Activated T-cell treated with anti-CD3 and anti-CD28 coated beads for 24 hours (primary cell): ENCODE results near the gene BRAT1.
"Not testable (repeated sequence)": the region's sequence is repeated elsewhere in the genome, so short reads cannot be mapped to it uniquely, and the experiment has no call there.

Source experiments
- DNase-seq: peaks from one replicate; pipeline ENCODE4 v3.0.0-alpha.2; 2020; ENCODE audit warnings: low read depth

The BRAT1 gene

DNA sequence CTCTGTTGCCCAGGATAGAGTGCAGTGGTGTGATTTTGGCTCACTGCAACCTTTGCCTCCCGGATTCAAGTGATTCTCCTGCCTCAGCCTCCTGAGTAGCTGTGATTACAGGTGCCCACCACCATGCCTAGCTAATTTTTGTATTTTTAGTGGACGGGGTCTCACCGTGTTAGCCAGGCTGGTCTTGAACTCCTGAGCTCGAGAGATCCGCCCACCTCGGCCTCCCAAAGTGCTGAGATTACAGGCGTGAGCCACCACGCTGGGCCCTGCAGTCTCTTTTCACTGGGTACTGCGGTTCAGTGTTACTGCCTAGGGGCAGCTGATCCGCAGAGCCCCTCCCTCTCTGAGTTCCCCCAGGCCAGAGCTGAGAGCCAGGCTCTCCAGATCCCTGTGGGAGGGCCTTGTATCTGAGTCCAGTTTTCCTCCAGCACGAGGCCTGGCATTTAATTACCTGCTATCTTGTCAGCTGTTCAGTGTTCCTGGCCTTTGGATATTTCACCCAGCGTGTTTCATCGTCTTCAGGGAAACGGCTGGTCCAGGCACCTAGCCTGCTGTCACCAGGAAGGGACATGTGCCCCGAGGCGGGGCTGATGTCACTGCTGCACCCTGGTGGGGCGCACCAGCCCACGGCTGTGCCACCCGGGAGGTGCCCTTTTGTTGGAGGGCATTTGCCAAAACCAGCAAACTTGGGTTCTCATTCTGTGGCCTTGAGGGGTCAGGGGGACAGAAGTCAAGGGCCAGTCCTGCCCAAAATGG is 19.3 kb downstream of the BRAT1 start:
- not testable (repeated sequence) for DNase-seq

DNA sequence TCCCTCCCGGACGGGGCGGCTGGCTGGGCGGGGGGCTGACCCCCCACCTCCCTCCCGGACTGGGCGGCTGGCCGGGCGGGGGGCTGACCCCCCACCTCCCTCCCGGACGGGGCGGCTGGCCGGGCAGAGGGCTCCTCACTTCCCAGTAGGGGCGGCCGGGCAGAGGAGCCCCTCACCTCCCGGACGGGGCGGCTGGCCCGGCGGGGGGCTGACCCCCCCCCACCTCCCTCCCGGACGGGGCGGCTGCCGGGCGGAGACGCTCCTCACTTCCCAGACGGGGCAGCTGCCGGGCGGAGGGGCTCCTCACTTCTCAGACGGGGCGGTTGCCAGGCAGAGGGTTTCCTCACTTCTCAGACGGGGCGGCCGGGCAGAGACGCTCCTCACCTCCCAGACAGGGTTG is 21.1 kb downstream of the BRAT1 start:
- DNase-seq: not testable (repeated sequence)

DNA sequence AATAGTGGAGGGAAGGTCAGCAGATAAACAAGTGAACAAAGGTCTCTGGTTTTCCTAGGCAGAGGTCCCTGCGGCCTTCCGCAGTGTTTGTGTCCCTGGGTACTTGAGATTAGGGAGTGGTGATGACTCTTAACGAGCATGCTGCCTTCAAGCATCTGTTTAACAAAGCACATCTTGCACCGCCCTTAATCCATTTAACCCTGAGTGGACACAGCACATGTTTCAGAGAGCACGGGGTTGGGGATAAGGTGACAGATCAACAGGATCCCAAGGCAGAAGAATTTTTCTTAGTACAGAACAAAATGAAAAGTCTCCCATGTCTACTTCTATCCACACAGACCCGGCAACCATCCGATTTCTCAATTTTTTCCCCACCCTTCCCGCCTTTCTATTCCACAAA is 21.8 kb downstream of the BRAT1 start:
- not testable (repeated sequence) for DNase-seq

DNA sequence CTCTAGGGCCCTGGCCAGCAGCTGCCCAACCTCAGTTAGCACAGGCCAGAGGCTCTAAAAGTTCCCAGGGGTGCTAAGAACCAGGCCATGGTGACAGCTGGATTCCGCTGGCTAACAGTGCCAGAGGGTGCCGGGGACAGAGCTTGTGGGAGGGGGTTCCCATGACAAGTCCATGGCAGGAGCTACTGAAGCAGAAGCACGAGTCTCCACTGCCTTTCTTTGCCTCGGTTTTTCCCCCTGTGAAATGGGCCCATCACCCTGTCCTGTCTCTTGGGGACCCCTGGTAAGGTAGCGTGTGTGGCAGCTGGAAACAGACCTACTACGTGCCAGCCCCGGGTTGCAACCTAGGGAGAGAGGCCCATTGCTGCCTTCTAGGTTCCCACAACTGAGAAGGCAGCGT is 22.5 kb downstream of the BRAT1 start:
- DNase-seq: not testable (repeated sequence)

DNA sequence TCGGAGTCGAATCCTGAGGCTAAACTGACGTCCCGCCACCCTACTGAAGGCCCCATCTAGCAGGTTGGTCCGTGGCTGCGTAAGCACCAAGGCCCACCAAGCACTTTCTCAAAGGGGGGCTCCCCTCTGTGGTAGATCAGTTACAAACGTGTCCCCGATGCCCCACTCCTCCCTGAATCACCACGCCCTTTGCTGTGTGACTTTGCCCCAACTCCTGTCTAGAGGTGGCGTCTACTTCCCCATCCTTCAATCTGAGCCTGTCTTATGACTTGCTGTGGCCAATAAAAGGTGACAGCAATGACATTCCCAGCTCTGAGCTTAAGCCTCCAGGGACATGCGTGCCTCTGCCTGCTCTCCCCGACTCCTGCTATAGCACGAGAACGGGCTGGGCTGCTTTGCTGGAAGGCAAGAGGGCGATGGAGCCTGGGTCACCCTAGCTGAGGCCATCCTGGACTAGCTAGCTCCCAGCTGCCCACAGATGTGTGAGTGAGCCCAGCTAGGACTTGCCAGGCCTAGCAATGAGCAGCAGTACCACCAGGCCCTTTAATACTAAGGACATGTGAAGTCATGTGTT is 23.0 kb downstream of the BRAT1 start:
- DNase-seq: not testable (repeated sequence)

DNA sequence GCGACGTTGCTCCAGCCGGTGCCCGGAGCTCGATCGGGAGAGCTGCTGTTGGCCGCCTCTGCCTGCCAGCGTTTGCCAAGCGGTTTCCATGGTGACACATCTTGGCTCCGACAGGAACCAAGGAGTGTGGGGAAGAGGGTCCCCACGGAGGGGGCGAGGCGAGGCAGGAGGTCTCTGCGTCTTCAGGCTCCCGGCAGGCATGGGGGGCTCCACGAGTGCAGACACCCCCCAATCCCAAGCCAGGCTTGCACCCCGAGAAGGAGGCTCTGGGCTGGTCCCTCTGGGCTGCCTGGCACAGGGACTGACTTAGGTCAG is 23.6 kb downstream of the BRAT1 start:
- DNase-seq: not testable (repeated sequence)

DNA sequence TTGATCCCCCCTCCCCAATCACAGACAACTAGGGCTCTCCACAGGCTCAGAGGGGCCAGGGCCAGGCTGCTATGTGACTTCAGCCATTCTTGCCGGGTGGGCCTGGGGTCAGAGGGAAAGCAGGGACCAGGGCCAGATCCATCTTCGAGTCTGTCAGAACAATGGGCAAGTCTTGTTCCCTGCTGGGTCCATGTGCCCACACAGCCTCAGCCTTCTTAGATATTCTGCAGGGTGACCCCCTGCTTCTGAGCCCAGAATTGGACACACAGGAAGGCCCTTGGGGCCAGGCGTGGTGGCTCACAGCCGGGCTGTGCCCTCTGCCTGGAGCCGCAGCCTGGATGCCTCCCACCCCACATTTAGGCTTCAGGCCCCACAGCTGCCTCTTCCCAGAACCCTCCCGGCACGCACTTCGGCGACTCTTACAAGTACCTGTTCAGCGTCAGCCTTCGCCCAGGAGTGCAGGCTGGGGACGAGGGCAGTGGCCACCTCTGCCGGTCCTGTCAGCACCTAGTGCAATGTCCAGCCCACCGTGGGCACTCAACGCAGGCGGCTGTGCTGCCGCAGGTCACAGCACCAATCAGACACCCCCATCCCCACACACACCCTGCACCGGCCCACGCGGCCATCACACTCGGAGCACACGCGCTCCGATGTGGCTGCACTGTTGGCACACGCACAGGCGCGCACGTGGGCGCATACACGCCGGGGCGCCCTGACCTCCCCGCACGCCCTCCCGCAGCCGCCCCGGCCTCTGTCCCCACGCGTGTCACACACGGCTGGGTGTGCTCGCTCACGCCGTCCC is 24.1 kb downstream of the BRAT1 start:
- DNase-seq: not testable (repeated sequence)

DNA sequence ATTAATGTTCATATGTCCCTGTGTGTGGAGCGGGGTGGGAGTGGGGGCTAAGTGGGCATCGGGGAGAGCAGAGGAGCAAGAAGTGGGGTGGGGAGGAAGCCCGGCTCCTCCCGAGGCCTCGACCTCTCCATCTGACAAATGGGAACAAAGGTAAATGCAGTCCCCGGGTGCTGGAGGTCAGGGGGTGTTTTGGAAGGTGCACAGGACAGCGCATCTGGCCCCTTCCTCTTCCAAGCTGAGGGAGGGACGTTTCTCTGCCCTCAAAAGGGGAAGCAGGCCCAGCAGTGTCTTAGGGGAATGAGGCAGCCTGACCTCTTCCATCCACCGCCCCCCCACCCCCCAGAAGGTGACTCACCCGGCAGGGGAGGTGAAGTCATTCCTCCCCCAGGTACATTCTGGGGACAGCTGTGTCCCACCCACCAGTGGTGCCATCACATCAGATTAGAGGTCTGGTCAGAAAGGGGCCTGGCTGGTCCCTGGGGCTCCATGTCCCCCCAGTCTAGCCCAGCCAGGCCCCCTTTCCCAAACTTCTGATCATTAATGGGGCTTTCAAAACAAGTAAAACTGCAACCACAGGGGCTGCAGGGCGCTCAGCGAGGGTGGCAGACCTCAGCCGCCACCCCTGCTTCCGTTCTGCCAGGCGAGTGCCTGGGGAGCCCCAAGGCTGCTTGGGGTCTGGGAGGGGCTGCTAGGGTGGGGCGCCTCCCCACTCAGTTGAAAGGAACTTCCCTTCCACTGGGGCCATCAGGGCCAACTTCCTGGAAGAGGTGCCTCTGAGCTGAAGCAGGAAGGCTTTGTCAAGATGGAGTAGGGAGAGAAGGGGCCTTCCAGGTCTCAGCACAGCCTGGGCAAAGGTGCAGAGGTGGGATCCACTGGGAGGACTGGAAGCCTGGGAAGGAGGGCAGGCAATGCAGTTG is 25.0 kb downstream of the BRAT1 start:
- peak; percentile 59 for DNase-seq

DNA sequence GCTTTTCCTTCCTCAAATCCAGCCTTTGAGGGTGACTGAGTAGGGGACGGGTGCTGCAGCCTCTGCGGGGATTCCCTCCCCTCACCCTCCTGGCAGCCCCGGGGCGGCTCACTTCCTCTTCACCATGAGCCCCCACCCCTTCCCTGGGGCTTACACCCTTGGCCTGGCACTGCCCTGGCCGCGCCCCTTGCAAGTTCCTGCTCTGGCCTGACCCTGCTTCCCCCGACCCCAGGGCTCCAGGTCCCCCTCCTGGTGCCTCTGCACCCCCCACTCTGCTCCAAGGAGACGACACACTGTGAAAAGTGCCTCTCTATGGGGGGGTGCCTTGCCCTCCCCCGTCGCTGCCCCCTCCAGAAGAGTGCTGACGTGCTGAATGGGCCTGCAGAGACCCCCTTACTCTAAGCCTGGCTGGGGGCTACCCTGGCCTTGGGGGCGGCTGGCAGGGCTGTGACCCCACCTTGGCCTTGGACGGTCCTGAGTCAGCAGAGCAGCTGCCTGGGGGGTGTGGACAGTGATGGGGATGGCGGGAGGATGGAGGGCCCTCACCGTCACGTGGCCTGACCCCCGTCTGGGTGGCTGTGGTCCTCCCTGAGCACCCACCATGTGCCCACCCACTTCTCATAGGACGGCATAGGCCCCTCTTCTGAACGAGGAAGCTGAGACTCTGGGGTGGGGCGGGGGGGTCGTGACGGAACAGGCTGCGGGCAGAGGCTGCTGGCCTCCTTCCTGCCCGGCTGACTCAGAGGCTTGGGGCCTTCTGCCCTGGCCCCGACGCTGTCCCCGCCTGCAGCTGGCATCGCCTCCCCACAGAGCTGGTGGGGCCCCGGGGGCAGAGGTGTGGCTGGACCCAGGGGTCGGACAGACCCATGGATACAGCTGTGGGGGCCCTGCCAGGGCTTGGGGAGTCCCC is 25.9 kb downstream of the BRAT1 start:
- DNase-seq: no peak

DNA sequence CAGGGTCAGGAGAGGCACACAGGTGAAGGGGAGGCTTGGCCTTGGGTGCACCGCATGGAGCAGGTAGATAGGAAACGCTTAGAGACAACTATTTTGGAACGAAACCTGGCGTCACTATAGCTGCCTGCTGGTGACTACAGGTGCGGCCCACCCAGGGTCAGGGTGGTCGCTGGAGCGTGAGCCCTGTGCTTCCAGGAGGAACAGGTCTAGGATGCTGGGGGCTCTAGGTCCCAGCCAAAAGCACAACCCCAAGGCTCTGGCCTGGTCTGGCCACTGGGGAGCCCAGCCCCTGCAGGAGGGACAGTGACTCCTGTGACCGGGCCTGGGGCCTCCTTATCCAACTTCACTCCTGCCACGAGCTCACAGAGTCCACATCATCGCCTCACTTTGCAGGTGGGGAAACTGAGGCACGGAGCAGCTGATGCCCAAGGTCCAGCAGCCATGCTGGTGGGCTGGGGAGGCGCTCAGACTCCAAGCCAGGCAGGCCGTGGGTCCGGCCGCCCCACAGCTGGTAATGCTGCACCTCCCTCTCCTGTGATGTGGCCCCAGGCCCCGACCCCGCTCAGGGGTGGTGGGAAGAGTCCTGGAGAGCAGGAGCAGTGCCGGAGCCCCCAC is 26.7 kb downstream of the BRAT1 start:
- no peak for DNase-seq

DNA sequence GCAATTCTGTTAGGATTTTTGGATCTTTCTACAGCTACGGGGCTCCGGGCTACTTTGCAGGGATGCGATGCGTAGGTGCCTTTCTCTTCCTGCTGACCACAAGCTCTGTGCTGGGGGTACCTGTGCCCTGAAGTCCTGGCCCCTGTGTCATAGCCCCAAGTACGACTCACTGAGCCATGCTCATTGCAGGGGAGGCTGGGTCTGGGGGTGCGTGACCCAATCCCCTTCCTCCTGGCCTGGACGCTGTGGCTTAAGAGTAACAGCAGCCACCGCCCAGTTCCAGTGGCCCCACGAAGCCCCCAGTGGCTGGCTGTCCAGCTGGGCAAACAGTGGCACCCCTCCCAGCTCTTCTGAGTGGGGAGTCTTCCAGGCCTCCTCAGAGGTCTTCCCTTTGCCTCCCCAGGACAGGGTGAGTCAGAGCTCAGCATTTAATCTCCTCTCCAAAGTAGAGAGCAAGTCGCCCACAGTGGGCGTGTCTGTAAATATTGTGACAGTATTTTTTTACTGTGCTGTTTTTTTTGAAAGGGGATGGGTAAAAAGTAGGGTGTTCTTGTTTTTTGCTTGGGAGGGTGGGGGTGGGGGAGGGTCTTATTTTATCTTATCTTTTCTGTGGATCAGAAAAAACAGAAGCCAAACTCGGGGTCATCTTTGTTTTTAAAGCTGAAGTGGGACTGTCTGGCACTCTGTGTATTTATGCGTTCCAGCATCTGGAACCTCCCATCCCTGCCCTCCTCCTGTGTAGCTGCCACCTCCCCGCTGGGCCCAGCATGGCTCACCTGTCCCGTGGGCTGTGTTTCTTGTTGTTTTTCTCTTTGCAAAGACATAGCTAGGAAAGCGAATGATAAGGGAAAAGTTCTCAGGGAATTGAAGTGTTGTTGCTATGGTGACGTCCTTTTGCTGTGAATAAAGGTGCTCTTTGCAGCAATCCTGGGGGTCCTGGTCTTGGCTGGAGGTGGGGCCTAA is 27.5 kb downstream of the BRAT1 start:
- DNase-seq: peak; percentile 47

DNA sequence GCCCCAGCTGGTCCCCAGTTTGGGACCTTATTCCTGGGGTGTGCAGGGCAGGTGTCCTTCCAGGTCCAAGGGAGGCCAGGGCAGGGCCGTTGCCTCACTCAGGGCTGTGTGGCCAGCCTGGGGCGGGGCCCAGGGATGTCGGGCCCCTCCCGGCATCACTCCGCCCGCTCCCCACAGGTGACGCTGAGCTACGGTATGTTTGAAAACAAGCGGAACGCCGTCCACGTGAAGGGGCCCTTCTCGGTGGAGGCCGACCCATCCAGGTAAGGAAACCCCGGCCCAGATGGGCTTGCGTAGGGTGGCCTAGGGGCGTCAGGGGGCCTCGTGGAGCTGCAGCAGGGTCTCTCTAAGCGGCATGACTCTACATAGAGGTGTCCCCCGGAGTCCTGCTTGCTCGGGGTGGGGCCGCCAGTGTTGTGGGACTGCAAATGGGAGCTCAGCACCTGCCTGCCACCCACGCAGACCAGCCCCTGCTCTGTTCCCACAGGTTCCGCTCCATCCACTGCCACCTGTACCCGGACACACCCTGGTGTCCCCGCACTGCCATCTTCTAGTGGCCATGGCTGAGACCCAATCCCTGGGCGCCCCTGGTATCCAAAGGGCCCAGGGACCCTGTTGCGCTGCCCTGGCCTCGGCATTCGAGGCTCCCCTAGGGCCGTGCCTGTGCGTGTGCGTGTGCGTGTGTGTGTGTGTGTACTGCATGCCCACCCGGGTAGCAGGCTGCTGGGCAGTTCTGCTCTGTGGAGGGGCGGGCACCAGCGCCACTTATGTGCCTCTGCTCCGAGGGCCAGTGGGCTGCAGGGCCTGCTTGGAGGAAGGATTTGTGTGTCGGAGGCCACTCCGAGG is 28.4 kb downstream of the BRAT1 start:
- no peak for DNase-seq

DNA sequence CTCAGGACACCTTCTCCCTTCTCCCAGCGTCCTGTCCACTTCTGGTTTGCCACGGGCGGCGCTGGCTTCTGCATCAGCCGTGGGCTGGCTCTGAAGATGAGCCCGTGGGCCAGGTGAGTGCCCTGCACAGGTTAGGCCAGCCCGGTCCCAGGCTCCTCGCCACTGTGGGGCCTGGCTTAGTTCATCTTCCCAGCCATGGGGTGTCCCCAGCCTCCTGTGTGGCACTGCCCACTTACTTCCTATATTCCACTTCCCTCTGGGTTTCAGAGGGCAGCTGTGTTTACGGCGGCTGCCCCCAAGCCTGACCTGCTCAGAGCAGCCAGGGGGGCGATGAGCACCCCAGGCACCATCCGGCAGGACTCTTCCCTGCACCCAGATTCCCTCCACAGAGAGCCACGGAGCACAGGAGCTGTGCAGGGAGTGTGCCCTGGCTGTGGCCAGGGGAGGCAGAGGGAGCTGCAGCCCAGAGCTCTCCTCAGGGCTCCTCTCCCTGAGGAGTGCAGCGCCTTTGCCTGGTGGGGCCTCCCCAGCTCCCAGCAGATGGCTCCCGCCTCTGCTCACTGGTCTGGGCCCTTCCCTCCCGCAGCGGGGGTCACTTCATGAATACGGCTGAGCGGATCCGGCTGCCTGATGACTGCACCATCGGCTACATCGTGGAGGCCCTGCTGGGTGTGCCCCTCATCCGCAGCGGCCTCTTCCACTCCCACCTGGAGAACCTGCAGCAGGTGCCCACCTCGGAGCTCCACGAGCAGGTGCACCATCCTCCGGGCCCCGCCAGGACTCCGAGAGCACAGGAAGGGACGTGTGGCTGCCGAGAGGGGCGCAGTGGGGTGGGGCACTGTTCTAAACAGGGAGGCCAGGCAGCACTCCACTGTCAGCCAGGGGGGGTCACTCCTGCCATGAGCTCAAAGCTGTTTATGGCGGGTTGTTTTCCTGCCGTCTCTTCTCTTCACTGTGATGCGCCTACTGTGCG is 29.4 kb downstream of the BRAT1 start:
- no peak for DNase-seq

DNA sequence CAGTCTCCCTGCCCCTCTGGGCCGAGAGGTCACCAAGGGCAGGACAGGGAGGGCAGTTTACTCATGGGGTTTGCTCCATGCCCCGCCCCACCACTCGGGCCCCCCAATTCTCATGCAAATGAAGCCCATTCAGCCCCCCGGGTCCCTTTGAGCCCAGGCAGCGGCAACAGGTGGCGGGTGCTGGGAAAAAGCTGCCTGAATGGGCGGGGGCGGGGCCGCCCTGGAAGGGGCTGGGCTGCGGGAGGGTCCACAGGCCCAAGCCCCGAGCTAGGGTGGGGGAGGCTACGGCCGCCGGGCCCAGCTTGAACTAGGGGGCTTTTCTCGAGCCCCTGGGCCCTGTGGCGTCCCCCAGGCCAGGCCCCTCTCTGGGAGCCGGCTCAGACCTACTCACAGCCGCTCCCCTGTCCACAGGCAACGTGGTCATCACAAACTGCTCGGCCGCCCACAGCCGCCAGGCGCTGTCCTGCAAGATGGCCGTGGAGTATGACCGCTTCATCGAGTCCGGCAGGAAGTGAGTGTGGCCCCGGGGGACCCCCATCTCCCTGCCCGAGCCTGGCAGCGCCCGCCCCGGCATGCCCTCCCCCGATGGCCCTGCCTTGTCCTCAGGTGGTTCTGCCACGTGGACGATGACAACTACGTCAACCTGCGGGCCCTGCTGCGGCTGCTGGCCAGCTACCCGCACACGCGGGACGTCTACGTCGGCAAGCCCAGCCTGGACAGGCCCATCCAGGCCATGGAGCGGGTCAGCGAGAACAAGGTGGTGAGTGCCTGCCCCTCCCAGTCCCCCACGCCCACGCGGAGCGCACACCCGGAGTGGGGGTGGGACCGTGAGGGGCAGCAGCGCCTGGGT is 30.3 kb downstream of the BRAT1 start:
- no peak for DNase-seq

DNA sequence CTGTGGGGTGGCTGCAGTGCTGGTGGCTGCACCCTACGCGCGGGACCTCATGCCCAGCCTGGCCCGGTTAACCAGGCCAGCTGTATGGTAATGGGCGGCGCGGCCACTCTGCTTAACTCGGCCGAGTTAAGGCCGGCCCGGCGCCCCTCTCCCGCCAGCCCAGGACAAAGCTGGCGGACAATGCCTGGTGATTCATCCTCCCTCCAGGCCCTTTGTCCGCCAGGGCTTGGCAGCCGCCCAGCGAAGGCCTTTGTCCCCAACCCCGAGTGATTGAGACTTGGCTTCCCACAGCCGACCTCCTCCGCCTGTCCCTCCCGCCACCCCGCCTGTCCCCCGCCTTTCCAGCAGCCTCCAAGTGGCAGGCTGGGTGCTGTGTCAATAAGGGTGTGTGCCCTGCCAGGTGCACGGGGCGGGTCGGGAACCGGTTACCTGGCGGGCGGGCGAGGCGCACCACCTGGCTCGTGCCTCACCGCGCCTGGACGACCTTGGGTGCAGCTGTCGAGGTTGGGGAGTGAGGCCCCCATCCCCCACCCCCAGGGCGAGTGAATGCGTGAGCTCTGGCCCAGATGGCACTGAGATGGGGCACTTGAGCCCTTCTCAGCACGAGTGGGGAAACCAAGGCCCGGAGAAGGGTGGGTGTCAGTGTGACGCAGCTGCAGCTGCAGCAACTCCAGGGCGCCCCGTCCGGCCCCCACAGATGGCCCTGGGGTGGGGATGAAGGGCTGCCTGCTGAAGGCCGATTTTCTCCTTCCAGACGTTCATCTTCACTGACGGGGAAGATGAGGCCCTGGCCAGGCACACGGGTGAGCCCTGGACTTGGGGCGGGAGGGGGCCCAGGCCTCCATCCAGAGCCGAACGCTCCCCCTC is 31.1 kb downstream of the BRAT1 start:
- DNase-seq: no peak
